ENCODE results near the gene LHX8. TPM values are rescaled to one million over a fixed set of nuclear protein-coding genes. Genes with fewer than 3 reads are reported as not detected.

Gene LHX8
- total RNA-seq, 2 donors from 2014 or later = not detected

- ATAC-seq = no peak
- intact Hi-C loops (cut with DNase I, micrococcal nuclease) = no loop called here
- DNase-seq = no peak
Observed at GRCh38 chr1:75131565-75132241, 2.5 kb upstream of the LHX8 start.

- DNase-seq (no peak), ATAC-seq (no peak)
- intact Hi-C loops (cut with DNase I, micrococcal nuclease) = no loop called here
Observed at GRCh38 chr1:75132242-75132811, 1.9 kb upstream of the LHX8 start.

GRCh38 chr1:75132812-75133619 lies 1.2 kb upstream of the LHX8 start:
- no peak for DNase-seq
- intact Hi-C loops (cut with DNase I, micrococcal nuclease) = no loop called here
- ATAC-seq = no peak

- DNase-seq = no peak
- intact Hi-C loops (cut with DNase I, micrococcal nuclease) = no loop called here
- ATAC-seq = no peak
Observed at GRCh38 chr1:75134647-75135572, 722 bp downstream of the LHX8 start.

- ATAC-seq (no peak), DNase-seq (no peak)
- intact Hi-C loops (cut with DNase I, micrococcal nuclease) = no loop called here
Observed at GRCh38 chr1:75135573-75136194, 1.5 kb downstream of the LHX8 start.

GRCh38 chr1:75136195-75136815 lies 2.1 kb downstream of the LHX8 start:
- intact Hi-C loops (cut with DNase I, micrococcal nuclease) = no loop called here
- no peak for DNase-seq
- no peak for ATAC-seq

- intact Hi-C loops (cut with DNase I, micrococcal nuclease) = no loop called here
- ATAC-seq = no peak
- no peak for DNase-seq
Observed at GRCh38 chr1:75136921-75137641, 2.9 kb downstream of the LHX8 start.

GRCh38 chr1:75152092-75152491 lies 17.9 kb downstream of the LHX8 start:
- no peak for DNase-seq
- intact Hi-C loops (cut with DNase I, micrococcal nuclease) = no loop called here

GRCh38 chr1:75159154-75159553 lies 25.0 kb downstream of the LHX8 start:
- intact Hi-C loops (cut with DNase I, micrococcal nuclease) = no loop called here
- no peak for ATAC-seq
- DNase-seq = no peak

More at GRCh38 chr1:75152092-75152491, 17.9 kb downstream of the LHX8 start:
- ATAC-seq = no peak

GRCh38 chr1:75165264-75165663 lies 31.1 kb downstream of the LHX8 start:
- intact Hi-C loops (cut with DNase I, micrococcal nuclease) = no loop called here
- no peak for DNase-seq
- no peak for ATAC-seq

GRCh38 chr1:75166821-75167220 lies 32.6 kb downstream of the LHX8 start:
- intact Hi-C loops (cut with DNase I, micrococcal nuclease) = no loop called here
- DNase-seq (no peak), ATAC-seq (no peak)

- ATAC-seq = no peak
- intact Hi-C loops (cut with DNase I, micrococcal nuclease) = no loop called here
Observed at GRCh38 chr1:75170011-75170410, 35.8 kb downstream of the LHX8 start.

GRCh38 chr1:75170981-75171380 lies 36.8 kb downstream of the LHX8 start:
- ATAC-seq (no peak), DNase-seq (no peak)
- intact Hi-C loops (cut with DNase I, micrococcal nuclease) = no loop called here

More at GRCh38 chr1:75170011-75170410, 35.8 kb downstream of the LHX8 start:
- DNase-seq = no peak

- ATAC-seq (no peak), DNase-seq (no peak)
- intact Hi-C loops (cut with DNase I, micrococcal nuclease) = no loop called here
Observed at GRCh38 chr1:75171876-75172275, 37.7 kb downstream of the LHX8 start.

GRCh38 chr1:75172556-75172955 lies 38.4 kb downstream of the LHX8 start:
- ATAC-seq (no peak), DNase-seq (no peak)
- intact Hi-C loops (cut with DNase I, micrococcal nuclease) = no loop called here

- intact Hi-C loops (cut with DNase I, micrococcal nuclease) = no loop called here
- ATAC-seq (no peak), DNase-seq (no peak)
Observed at GRCh38 chr1:75174031-75174760, 40.0 kb downstream of the LHX8 start.
